ENCODE results near the gene MOGAT3. TPM values are rescaled to one million over a fixed set of nuclear protein-coding genes. Genes with fewer than 3 reads are reported as not detected.

MOGAT3 gene
- total and polyA plus RNA-seq, 2 of the 4 experiments (the other 2 are of a cell fraction): not detected

- no peak overlapping the region for H3K4me2 ChIP-seq (ENCODE audit: low read depth, low read length)
- H4K91ac ChIP-seq (ENCODE audit: insufficient read depth, low read depth, low read length): no peak overlapping the region
- H3K4ac ChIP-seq (ENCODE audit: low read depth, low read length): no peak overlapping the region
- H3K14ac ChIP-seq (replicated peaks; ENCODE audit: low read depth, low read length): no peak overlapping the region
- BruUV-seq (replicated peaks): no TSS peak
- H3K36me3 ChIP-seq (ENCODE audit: control insufficient read depth, insufficient read depth, low read length): no peaks in the 10 kb centered on the region
- no peak overlapping the region for H3K18ac ChIP-seq (ENCODE audit: low read depth, low read length)
- H3K79me1 ChIP-seq (ENCODE audit: low read depth in 1 of 2, low read length in 2 of 2): peaks cover 0 to 3% of the 10 kb centered on the region in 2 experiments; a peak in 1 of 4 replicates
- ATAC-seq (ENCODE audit: low read depth) (no peak), DNase-seq (no peak)
- H2BK15ac ChIP-seq (ENCODE audit: low read depth, low read length): no peak overlapping the region
- no peak overlapping the region for H2BK5ac ChIP-seq (ENCODE audit: low read depth, low read length, poor library complexity, severe bottlenecking)
- no peak overlapping the region for H3K4me3 ChIP-seq (ENCODE audit: insufficient read depth, low read depth, low read length)
- H3K56ac ChIP-seq (ENCODE audit: extremely low read depth, insufficient read depth, low read length): no peak overlapping the region
- POLR2A ChIA-PET (ENCODE audit: unreplicated experiment): no interaction called here
- H3K27me3 ChIP-seq (ENCODE audit: control insufficient read depth, insufficient read depth, low read length): peaks cover 73% of the 10 kb centered on the region
- H3K9me1 ChIP-seq (ENCODE audit: insufficient read depth, low read length): peaks cover 14% of the 10 kb centered on the region
- dilution Hi-C loops (cut with HindIII; ENCODE audit: low sequenced_read_pairs, unreplicated experiment) (no loop called here), intact Hi-C loops (cut with micrococcal nuclease) (no loop called here), in situ Hi-C loops (cut with MboI; ENCODE audit: low sequenced_read_pairs) (no loop called here)
- CTCF ChIA-PET: interaction anchor here (0.6 to 1.9 kb wide), 3 partner anchors 22 to 1164 kb away, joined by 3 to 6 read pairs (median 3); no protein-coding TSS in a partner anchor
- H2AK9ac ChIP-seq (replicated peaks; ENCODE audit: low read depth, low read length, poor library complexity): no peak overlapping the region
- H2BK20ac ChIP-seq (ENCODE audit: low read depth, low read length): no peak overlapping the region
- no peak overlapping the region for H4K8ac ChIP-seq (ENCODE audit: low read depth in 2 of 2, low read length in 2 of 2)
- H2AK5ac ChIP-seq (ENCODE audit: low read depth, low read length): no peak overlapping the region
- no peak overlapping the region for H2AFZ ChIP-seq (replicated peaks; ENCODE audit: low read length, poor library complexity)
- no peaks in the 10 kb centered on the region; the same call in 1 of the 2 replicates for H4K20me1 ChIP-seq (ENCODE audit: insufficient read depth, low read length)
- no peak overlapping the region for H2BK120ac ChIP-seq (ENCODE audit: low read depth, low read length)
- 0% methylated on average over 6 of the region's 17 CpGs; no CpG with 5 or more reads in 1 of the 2 experiments for WGBS, 2 experiments (ENCODE audit: extremely low coverage in 2 of 2, insufficient read length in 1 of 2)
- H3K9me3 ChIP-seq (ENCODE audit: control insufficient read depth, insufficient read depth, low read length): peaks cover 2% of the 10 kb centered on the region; the same call in 1 of the 2 replicates
- no peak overlapping the region for H3K27ac ChIP-seq (ENCODE audit: insufficient read depth, low read length)
- no peak overlapping the region for H3K23ac ChIP-seq (ENCODE audit: low read depth, low read length)
- no peak overlapping the region for H4K5ac ChIP-seq (ENCODE audit: low read depth, low read length)
- peaks cover 18% of the 10 kb centered on the region for H3K4me1 ChIP-seq (ENCODE audit: control insufficient read depth, insufficient read depth, low read length)
- no peak overlapping the region for H3K9ac ChIP-seq (ENCODE audit: low read depth, low read length)
- TF ChIP-seq MAZ (IDR thresholded peaks at IDR 0.05; ENCODE audit: borderline replicate concordance, low read depth, low read length): no peak
- TF ChIP-seq POLR2A (IDR thresholded peaks at IDR 0.05; ENCODE audit: low read depth, low read length): no peak
- no peak for TF ChIP-seq RCOR1 (IDR thresholded peaks at IDR 0.05; ENCODE audit: insufficient replicate concordance, low read length)
- no peak for TF ChIP-seq NFE2L2 (IDR thresholded peaks at IDR 0.05; ENCODE audit: low read depth, low read length)
- TF ChIP-seq RAD21 (IDR thresholded peaks at IDR 0.05; ENCODE audit: low read length): no peak
- TF ChIP-seq, protein P1, sequence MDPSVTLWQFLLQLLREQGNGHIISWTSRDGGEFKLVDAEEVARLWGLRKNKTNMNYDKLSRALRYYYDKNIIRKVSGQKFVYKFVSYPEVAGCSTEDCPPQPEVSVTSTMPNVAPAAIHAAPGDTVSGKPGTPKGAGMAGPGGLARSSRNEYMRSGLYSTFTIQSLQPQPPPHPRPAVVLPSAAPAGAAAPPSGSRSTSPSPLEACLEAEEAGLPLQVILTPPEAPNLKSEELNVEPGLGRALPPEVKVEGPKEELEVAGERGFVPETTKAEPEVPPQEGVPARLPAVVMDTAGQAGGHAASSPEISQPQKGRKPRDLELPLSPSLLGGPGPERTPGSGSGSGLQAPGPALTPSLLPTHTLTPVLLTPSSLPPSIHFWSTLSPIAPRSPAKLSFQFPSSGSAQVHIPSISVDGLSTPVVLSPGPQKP (IDR thresholded peaks at IDR 0.05; ENCODE audit: borderline replicate concordance, low read depth, low read length): no peak
- TF ChIP-seq MXI1 (IDR thresholded peaks at IDR 0.05; ENCODE audit: borderline replicate concordance, low read depth, low read length): no peak
- no peak for TF ChIP-seq CTCF (conservative IDR thresholded peaks at IDR 0.05; ENCODE audit: low read depth, low read length)
- no peak for TF ChIP-seq USF2 (IDR thresholded peaks at IDR 0.05; ENCODE audit: low read depth, low read length)
- TF ChIP-seq RFX5 (IDR thresholded peaks at IDR 0.05; ENCODE audit: low read depth, low read length): no peak
- TF ChIP-seq CEBPB (IDR thresholded peaks at IDR 0.05; ENCODE audit: low read depth, low read length): no peak
- no peak for TF ChIP-seq CHD1 (IDR thresholded peaks at IDR 0.05; ENCODE audit: low read depth, low read length)
- TF ChIP-seq MAFK (IDR thresholded peaks at IDR 0.05; ENCODE audit: low read depth, low read length): no peak
- no peak for TF ChIP-seq BHLHE40 (IDR thresholded peaks at IDR 0.05; ENCODE audit: low read depth, low read length)
- TF ChIP-seq SMC3 (IDR thresholded peaks at IDR 0.05; ENCODE audit: low read depth, low read length): no peak
Observed at GRCh38 chr7:101170617-101171441, 30.0 kb downstream of the MOGAT3 start.

All from IMR-90 (cell line).